ENCODE measurements around the gene THUMPD3.

Gene THUMPD3

GRCh38 chr3:9435316-9435715 is 72.5 kb downstream of the THUMPD3 start:
- CTCF ChIA-PET: interaction anchor here (1.6 to 1.7 kb wide), 2 partner anchors 14 to 36 kb away, joined by 3 to 6 read pairs; no protein-coding TSS in a partner anchor
- DNase-seq: no peak
- peaks cover 51% of the 10 kb centered on the region for H3K36me3 Mint-ChIP-seq

More at GRCh38 chr3:9435316-9435715, 72.5 kb downstream of the THUMPD3 start:
- H3K9me3 Mint-ChIP-seq: no peaks in the 10 kb centered on the region
- no peak overlapping the region for H3K4me3 Mint-ChIP-seq
- H3K27ac Mint-ChIP-seq: no peak overlapping the region
- no peaks in the 10 kb centered on the region for H3K4me1 Mint-ChIP-seq
- H3K27me3 Mint-ChIP-seq: no peaks in the 10 kb centered on the region
